Measurements from ENCODE around the gene CNPY3. TPM values are rescaled to one million over a fixed set of nuclear protein-coding genes. Genes with fewer than 3 reads are reported as not detected.
"Not testable (repeated sequence)": the region's sequence is repeated elsewhere in the genome, so short reads cannot be mapped to it uniquely, and the experiment has no call there.

CNPY3 gene
- total RNA-seq, 1 donor from 2014 or later, result 44.9 TPM

DNA sequence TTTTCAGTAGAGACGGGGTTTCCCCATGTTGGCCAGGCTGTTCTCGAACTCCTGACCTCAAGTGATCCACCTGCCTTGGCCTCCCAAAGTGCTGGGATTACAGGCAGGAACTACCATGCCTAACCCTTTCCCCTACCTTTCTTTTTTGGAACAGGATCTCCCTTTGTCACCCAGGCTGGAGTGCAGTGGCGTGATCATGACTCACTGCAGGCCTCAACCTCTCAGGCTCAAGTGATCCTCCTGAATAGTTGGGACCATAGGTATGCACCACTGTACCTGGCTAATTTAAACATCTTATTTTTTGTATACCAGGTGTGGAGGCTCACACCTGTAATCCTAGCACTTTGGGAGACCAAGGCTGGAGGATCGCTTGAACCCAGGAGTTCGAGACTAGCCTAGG is 12.1 kb downstream of the CNPY3 start:
- intact Hi-C loops (cut with DNase I); DNase-seq (ENCODE audit: low spot score); ATAC-seq: not testable (repeated sequence)

DNA sequence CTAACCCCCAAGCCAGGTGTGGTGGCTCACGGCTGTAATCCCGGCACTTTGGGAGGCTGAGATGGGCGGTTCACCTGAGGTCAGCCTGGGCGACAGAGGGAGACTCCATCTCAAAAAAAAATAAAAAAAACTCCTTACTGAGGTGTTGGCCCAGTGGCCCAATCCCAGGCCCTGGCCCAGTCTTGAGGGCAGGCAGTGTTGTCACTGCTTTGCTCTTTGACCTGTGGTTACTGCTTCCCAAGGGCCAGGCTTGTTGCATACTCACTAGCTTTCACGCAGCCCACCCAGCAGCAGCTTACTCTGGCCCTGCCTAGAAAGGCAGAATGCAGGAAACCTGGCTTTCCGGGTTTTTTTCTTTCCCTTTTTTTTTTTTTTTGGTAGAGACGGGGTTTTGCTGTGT is 13.2 kb downstream of the CNPY3 start:
- no peak for ATAC-seq

DNA sequence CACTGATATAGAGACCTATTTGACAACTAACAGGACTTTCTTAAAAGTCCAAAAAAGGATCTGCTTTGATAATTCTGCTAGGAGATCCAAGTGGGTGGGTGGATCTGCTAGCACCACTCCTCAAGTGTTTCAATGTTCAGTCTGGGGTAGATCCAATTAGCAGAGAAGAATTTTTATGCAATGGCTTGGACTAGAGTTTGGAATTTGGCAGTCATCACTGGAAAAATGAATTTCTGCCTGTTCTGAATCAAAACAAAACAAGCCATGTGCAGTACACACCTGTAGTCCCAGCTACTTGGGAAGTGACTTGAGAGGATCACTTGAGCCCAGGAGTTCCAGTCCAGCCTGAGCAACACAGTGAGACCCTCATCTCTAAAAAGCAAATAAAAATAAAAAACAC is 18.7 kb downstream of the CNPY3 start:
- DNase-seq (ENCODE audit: low spot score), result no peak
- peak; percentile 59 for ATAC-seq
- intact Hi-C loops (cut with DNase I), result no loop called here

More for the DNA sequence above, 13.2 kb downstream of the CNPY3 start:
- intact Hi-C loops (cut with DNase I), result no loop called here
- DNase-seq (ENCODE audit: low spot score), result no peak

DNA sequence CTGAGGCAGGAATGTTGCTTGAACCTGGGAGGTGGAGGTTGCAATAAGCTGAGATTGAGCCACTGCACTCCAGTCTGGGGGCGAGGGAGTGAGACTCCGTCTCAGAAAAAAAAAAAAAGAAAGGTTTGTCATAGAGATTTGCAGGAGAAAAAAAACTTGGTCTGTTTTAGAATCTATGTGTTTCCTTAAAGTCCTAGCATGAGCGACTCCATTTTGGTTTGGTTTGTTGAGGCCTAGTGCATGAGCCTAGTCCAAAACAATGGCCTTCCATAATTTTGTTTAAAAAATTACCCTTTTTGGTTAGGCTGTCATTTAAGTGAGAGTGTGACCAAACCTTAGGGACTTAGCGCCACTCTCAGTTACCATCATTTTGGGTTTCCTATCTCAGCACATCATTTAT is 23.1 kb downstream of the CNPY3 start:
- no peak for ATAC-seq

GRCh38 chr6:42954405-42954804 is 25.1 kb downstream of the CNPY3 start:
- DNase-seq (ENCODE audit: low spot score); ATAC-seq; intact Hi-C loops (cut with DNase I): not testable (repeated sequence)

More for the DNA sequence above, 23.1 kb downstream of the CNPY3 start:
- intact Hi-C loops (cut with DNase I), result no loop called here
- DNase-seq (ENCODE audit: low spot score), result no peak

DNA sequence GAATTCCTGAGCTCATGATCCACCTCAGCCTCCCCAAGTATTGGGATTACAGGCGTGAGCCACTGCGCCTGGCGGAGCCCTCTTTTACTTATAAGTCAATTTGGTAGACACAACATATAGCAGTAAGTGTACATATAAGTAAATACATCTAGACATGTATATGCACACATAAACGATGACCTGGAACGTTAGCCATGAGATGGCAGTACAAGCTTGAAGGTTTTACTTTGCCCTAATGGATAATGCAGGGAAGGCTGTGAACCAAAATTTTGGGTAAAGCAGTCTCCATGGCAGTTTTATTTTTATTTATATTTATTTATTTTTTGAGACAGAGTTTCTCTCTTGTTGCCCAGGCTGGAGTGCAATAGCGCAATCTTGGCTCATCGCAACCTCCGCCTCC is 28.8 kb downstream of the CNPY3 start:
- ATAC-seq (no peak), DNase-seq (ENCODE audit: low spot score) (no peak)
- intact Hi-C loops (cut with DNase I), result no loop called here

DNA sequence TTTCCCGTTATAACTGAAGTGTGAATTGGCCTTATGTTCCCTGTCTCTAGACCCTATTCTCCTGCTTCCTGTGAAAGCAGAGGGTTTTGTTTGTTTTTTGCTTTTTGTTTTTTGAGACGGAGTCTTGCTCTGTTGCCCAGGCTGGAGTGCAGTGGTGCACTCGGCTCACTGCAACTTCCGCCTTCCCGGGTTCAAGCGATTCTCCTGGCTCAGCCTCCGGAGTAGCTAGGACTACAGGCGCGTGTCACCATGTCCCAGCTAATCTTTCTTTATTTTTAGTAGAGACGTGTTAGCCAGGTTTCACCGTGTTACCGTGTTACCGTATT is 30.6 kb downstream of the CNPY3 start:
- intact Hi-C loops (cut with DNase I), result no loop called here
- ATAC-seq (no peak), DNase-seq (ENCODE audit: low spot score) (no peak)

DNA sequence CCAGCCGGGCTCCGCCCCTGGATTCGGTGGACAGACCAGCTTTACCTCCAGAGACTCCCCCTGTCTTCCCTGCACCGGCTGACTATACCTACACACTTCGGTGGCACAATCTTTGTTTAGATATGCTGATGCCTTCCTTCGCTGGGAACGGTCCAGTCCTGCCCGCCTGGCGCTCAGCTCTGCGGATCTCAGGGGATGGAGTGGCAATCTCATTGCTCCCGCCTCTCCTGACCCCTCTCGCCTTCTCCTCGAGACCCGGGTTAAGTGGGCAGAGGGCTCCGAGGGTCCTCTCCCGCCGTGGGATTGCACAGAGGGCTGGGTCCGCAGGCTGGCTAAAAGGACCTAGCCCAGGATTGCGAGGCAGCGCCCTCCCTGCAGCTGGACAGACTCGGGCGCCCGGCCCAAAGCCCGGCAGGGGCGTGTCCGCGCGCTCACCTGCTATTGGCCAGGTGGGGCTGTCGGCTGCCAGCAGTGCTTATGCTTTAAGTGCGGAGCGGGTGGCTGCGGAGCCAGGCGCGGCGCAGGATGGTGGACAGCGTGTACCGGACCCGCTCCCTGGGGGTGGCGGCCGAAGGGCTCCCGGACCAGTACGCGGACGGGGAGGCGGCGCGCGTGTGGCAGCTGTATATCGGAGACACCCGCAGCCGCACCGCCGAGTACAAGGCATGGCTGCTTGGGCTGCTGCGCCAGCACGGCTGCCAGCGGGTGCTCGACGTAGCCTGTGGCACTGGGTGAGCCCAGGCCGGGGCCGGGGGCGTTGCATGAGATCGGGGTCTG is 31.2 kb downstream of the CNPY3 start, which contains the start of gene GNMT:
TSS of gene GNMT (plus strand) at position 512 of the 777 bp plus-strand sequence. CDS start at position 526, 14 bp downstream.
- ATAC-seq (peak; percentile 71), DNase-seq (ENCODE audit: low spot score) (no peak)
- intact Hi-C loops (cut with DNase I), result no loop called here

- DNase-seq (ENCODE audit: low spot score), result no peak
- peak; percentile 14 for ATAC-seq
- intact Hi-C loops (cut with DNase I), result no loop called here
Measured at GRCh38 chr6:42961020-42961470, 31.8 kb downstream of the CNPY3 start.

DNA sequence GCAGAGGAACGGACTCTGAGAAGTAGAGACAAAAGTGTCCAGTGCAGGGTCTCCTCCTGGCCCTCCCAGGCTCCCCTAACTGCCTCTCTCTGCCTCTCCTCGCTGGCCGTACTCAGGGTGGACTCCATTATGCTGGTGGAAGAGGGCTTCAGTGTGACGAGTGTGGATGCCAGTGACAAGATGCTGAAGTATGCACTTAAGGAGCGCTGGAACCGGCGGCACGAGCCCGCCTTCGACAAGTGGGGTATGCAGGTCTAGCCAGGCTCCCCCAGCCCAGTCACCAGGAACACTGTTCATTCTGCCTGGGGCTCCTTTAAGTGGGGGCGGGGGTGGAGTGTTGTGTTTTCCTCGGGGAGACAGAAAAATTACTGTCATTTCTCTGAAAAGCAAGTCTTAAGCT is 32.8 kb downstream of the CNPY3 start:
- ATAC-seq (no peak), DNase-seq (ENCODE audit: low spot score) (no peak)
- intact Hi-C loops (cut with DNase I), result no loop called here

GRCh38 chr6:42962502-42963178 is 33.4 kb downstream of the CNPY3 start:
- intact Hi-C loops (cut with DNase I), result no loop called here
- ATAC-seq, result no peak

GRCh38 chr6:42963179-42963854 is 34.0 kb downstream of the CNPY3 start:
- ATAC-seq, result no peak
- no peak for DNase-seq (ENCODE audit: low spot score)
- intact Hi-C loops (cut with DNase I), result no loop called here

More at GRCh38 chr6:42962502-42963178, 33.4 kb downstream of the CNPY3 start:
- no peak for DNase-seq (ENCODE audit: low spot score)

DNA sequence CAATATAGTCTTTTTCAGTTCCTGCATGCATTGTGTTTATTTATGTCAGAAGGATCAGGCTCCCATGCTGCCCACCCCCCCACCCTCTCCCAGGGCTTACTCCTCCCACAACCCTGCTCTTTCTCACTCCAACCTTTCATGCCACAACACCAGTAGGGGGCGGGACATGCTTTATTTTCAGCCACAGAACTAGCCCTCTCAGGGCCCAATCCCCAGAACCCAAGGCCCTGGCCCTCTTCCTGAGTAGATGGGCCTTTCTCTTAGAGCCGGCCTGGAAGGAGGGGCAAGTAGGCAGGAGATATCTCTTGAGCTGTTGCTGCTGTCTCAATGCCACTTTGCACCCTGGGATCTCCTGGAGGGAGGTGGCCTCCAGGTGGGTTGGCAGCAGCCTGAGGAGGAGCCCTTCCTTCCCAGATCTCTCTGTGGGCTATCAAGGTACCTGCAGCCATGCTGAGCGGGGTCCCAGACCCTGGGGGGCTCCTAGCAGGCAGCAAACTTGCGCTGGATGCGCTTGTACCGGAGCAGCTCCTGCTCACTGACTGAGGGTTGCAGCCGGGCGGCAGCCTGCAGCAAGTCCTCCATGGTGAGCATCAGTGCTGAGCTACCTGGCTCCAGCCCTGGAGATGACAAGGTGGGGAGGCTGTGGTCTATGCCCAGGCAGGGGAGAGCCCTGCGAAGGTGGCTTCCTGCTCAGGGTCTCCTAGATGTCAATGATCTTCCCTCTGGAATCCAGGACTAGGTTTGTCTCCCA is 34.8 kb downstream of the CNPY3 start:
- intact Hi-C loops (cut with DNase I), result no loop called here
- DNase-seq (ENCODE audit: low spot score) (no peak), ATAC-seq (no peak)

GRCh38 chr6:42966571-42966970 is 37.3 kb downstream of the CNPY3 start:
- intact Hi-C loops (cut with DNase I), result no loop called here
- DNase-seq (ENCODE audit: low spot score) (no peak), ATAC-seq (no peak)

GRCh38 chr6:42967228-42967627 is 37.9 kb downstream of the CNPY3 start:
- intact Hi-C loops (cut with DNase I), result no loop called here
- DNase-seq (ENCODE audit: low spot score) (no peak), ATAC-seq (no peak)

DNA sequence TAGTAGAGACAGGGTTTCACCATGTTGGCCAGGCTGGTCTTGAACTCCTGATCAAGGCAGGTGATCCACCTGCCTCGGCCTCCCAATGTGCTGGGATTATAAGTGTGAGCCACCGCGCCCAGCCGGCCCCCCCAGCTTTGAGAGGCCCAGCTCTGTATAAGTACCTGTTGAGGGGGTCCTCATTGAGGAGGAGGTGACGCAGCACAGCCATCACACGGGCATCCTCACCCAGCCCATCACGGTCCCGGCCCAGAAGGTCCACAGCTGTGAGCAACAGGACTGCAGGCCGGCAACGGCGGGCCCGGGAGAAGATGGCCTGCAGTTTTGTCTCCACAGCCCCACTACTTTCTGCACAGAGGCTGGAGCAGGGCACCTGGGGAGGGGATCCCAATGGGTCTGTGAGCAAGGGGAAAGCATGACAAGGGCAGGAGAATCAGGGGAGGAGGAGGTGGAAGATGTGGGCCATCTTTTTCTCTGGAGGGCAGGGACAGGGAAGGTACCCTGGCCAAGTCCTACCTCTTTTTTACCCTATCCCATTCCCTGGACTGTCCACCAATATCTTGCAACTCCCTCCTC is 38.9 kb downstream of the CNPY3 start:
- intact Hi-C loops (cut with DNase I), result no loop called here
- no peak for ATAC-seq
- DNase-seq (ENCODE audit: low spot score), result no peak

DNA sequence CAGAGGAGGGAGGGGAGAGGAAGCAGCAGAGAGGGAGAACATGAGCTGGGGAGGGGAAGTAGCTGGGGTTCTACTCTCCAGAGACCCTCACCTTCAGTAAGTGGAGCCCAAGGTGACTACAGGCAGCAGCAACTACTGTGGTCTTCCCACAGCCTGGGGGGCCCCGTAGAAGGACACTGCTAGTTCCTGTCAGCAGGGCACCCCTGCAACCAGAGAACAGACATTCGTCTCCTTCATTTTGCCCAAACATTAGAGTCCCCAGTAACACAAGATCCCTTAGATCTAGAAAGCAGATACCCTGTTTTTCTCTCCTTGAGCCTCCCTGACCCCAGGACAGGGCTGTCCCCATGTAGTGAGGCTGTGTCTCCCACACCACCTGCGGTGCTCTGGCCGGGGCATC is 39.5 kb downstream of the CNPY3 start:
- intact Hi-C loops (cut with DNase I), result no loop called here
- DNase-seq (ENCODE audit: low spot score) (no peak), ATAC-seq (no peak)

- ATAC-seq (no peak), DNase-seq (ENCODE audit: low spot score) (no peak)
- intact Hi-C loops (cut with DNase I), result no loop called here
Measured at GRCh38 chr6:42969431-42969830, 40.2 kb downstream of the CNPY3 start.

- intact Hi-C loops (cut with DNase I), result no loop called here
- no peak for ATAC-seq
- no peak for DNase-seq (ENCODE audit: low spot score)
Measured at GRCh38 chr6:42969934-42970333, 40.7 kb downstream of the CNPY3 start.
